BJ (cell line): ENCODE results near the gene TCF4. TPM values are rescaled to one million over a fixed set of nuclear protein-coding genes. Genes with fewer than 3 reads are reported as not detected.

Experiments used
- CTCF ChIA-PET: fragments of 350-600 bp; formaldehyde crosslinking; extraction: SDS; loops from one replicate; lab custom pipeline; 2021; ENCODE audit warnings: antibody characterized with exemption, inconsistent platforms; lab: Yijun Ruan, JAX
- POLR2A ChIA-PET: fragments of 300-600 bp; sonication (Branson Sonifier 250); formaldehyde crosslinking; extraction: SDS; loops from one replicate; lab custom pipeline; 2021; ENCODE audit warnings: antibody characterized with exemption; lab: Charles Lee
- DNase-seq: peaks from one replicate; pipeline ENCODE4 v3.0.0-alpha.2; 2011; ENCODE audit warnings: low read depth
- H3K27me3 ChIP-seq: 2 replicates; pipeline ENCODE4 v1.6.0; 2011; ENCODE audit warnings: low read length; ENCODE audit not compliant: control insufficient read depth, insufficient read depth
- H3K36me3 ChIP-seq: 2 replicates; pipeline ENCODE4 v1.5.1; 2011; ENCODE audit warnings: low read length; ENCODE audit not compliant: control insufficient read depth, insufficient read depth
- H3K4me3 ChIP-seq: 2 replicates; pipeline ENCODE4 v1.5.1; 2011; ENCODE audit warnings: low read depth, mild to moderate bottlenecking, control low read depth, low read length
- CTCF ChIP-seq: IDR thresholded peaks from 2 replicates; pipeline ENCODE4 v1.5.1; 2011; ENCODE audit warnings: low read depth, mild to moderate bottlenecking, control low read depth, inconsistent platforms, low read length, moderate library complexity; ENCODE audit not compliant: insufficient read depth
- polyA plus RNA-seq: library from polyadenylated mRNA; depleted of rRNA; stranded (reverse); fragments of >200 nt; gene quantifications from 2 replicates; pipeline ENCODE4 v1.2.3, GENCODE V29; 2011

Gene TCF4
- polyA plus RNA-seq, 1 experiment: 65.8 TPM

- H3K27me3 ChIP-seq: no peaks in the 10 kb centered on the region
- ChIA-PET CTCF (interaction anchor here (0.6 to 1.4 kb wide), 8 partner anchors 16 to 549 kb away, joined by 3 to 7 read pairs (median 3); no protein-coding TSS in a partner anchor), POLR2A (interaction anchor here (0.6 kb wide), 1 partner anchor 528 kb away, joined by 3 read pairs; no protein-coding TSS in a partner anchor)
- H3K4me3 ChIP-seq: no peak overlapping the region
- DNase-seq: no peak
- H3K36me3 ChIP-seq: peaks cover 9% of the 10 kb centered on the region
- peak; percentile 32; the same call in 1 of the 2 replicates for TF ChIP-seq CTCF
Measured at GRCh38 chr18:55228191-55228590, 359.8 kb downstream of the TCF4 start.

- no peak for TF ChIP-seq CTCF
- H3K4me3 ChIP-seq: no peak overlapping the region
- H3K36me3 ChIP-seq: peaks cover 9% of the 10 kb centered on the region
- ChIA-PET CTCF (interaction anchor here (0.6 to 1.4 kb wide), 4 partner anchors 17 to 116 kb away, joined by 3 to 4 read pairs (median 3); no protein-coding TSS in a partner anchor), POLR2A (interaction anchor here (0.7 kb wide), 1 partner anchor 536 kb away, joined by 3 read pairs; no protein-coding TSS in a partner anchor)
- no peak for DNase-seq
- no peaks in the 10 kb centered on the region for H3K27me3 ChIP-seq
Measured at GRCh38 chr18:55227771-55228170, 360.2 kb downstream of the TCF4 start.

- Histone ChIP-seq H3K36me3 (peaks cover 6% of the 10 kb centered on the region), H3K27me3 (no peaks in the 10 kb centered on the region), H3K4me3 (no peak overlapping the region)
- DNase-seq: no peak
- ChIA-PET POLR2A (no interaction called here), CTCF (interaction anchor here (2.7 kb wide), 1 partner anchor 9 kb away, joined by 14 read pairs; no protein-coding TSS in a partner anchor)
- TF ChIP-seq CTCF: no peak
Measured at GRCh38 chr18:55226044-55226443, 361.9 kb downstream of the TCF4 start.

- TF ChIP-seq CTCF: no peak
- ChIA-PET POLR2A (interaction anchor here (0.6 to 0.7 kb wide), 2 partner anchors 94 to 1427 kb away, joined by 4 to 9 read pairs; partner anchors contain the start of gene WDR7), CTCF (interaction anchor here (1.1 to 2.7 kb wide), 4 partner anchors 10 to 128 kb away, joined by 3 to 14 read pairs (median 5); no protein-coding TSS in a partner anchor)
- Histone ChIP-seq H3K36me3 (peaks cover 5% of the 10 kb centered on the region), H3K4me3 (no peak overlapping the region), H3K27me3 (no peaks in the 10 kb centered on the region)
- DNase-seq: no peak
Measured at GRCh38 chr18:55224086-55224625, 363.8 kb downstream of the TCF4 start.

- no peaks in the 10 kb centered on the region for H3K27me3 ChIP-seq
- H3K36me3 ChIP-seq: no peaks in the 10 kb centered on the region
- ChIA-PET POLR2A (no interaction called here), CTCF (interaction anchor here (1.1 kb wide), 1 partner anchor 13 kb away, joined by 5 read pairs; no protein-coding TSS in a partner anchor)
- H3K4me3 ChIP-seq: no peak overlapping the region
- no peak for TF ChIP-seq CTCF
- no peak for DNase-seq
Measured at GRCh38 chr18:55221622-55222021, 366.4 kb downstream of the TCF4 start.
